ENCODE results near the gene GCG.

- TF ChIP-seq ZNF596 (tag by site-specific recombination; IDR thresholded peaks at IDR 0.05): no peak
- TF ChIP-seq ZNF654 (tag by site-specific recombination; IDR thresholded peaks at IDR 0.05; ENCODE audit: low read depth): no peak
These were observed at the start of gene GCG for GRCh38 chr2:162152147-162152546.
